Stimulated activated CD8-positive, alpha-beta memory T cell treated with anti-CD3 and anti-CD28 coated beads, Interleukin-7, amount 100 ng/mL, for 48 hours (primary cell): ENCODE measurements around the gene MT3.

Experiments
- DNase-seq, 2 donors: peaks; one replicate each; pipeline ENCODE4 v3.0.0-alpha.2; 2020; ENCODE audit warnings: low read depth in 1 of 2; ENCODE audit errors: extremely low read depth in 1 of 2

Gene MT3

DNA sequence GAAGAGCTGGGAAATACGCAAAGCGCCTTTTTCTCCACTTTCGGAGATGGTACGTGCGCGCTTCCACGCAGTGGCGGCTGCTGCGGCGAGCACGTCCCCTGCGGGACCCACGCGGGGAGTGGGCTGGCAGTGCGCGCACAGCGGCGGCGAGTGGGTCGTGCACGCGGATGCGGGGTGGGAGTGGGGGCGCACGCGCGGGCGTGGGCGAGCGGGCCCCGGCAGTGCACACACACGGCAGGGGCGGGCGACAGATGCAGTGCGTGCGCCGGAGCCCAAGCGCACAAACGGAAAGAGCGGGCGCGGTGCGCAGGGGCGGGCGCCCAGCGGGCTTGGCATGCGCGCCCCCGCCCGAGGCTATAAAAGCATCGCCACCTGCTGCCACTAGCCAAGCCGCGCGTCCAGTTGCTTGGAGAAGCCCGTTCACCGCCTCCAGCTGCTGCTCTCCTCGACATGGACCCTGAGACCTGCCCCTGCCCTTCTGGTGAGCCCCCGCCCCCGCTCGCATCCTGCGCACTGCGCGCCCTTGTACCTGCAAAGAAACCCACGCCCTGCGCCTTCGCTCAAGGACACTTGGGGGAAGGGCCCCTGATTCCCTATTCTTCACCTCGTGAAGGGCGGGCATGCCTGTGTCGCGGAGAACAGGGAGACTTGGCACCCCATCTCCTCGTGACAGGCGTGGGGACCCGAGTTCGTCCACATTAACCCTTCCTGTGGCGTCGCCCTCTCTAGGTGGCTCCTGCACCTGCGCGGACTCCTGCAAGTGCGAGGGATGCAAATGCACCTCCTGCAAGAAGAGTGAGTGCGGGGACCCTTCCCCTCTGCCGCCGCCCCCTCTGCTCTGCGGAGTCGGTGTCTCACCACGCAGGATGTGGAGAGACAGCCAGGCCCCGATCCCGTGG, at the start of gene MT3:
Gene MT3, plus strand, starts transcription at position 388 of the 899 bp plus-strand sequence. Its CDS starts 63 bp downstream, at position 451.
- no peak for DNase-seq

DNA sequence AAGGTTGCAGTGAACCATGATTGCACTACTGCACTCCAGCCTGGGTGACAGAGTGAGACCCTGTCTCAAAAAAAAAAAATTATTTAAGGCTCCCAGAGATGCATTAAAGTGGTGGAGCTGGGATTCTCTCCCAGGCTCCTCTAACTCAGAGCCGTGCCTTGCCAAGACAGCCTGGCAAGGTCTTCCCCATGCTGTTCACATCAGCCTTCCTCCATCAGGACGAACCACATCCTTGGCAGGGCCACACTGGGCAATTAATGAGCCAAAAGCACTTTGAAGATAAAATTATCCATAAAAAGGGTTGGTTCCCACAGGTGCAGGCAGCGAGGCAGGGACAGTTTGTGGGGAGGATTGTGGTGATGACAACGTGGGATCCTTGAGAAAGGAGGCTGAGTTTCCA, 49.7 kb upstream of the MT3 start:
- no peak for DNase-seq

DNA sequence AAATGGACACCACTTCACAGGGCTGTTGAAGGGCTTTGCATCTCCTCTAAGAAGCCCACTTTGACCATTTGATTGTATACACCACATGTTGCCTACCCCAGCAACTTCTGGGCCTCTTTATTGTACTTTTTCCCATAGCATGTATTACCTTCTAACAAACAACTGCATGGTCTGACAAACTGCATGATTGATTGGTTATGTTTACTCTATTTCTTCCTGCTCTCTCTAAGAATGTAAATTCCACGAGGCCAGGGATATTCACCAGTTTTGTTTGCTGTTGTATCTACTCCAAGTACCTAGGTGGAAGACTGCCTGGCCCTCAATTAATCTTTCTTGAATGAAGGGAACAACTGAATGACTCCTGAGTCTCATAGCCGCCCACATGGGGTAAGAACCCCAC, 47.3 kb upstream of the MT3 start:
- no peak for DNase-seq

DNA sequence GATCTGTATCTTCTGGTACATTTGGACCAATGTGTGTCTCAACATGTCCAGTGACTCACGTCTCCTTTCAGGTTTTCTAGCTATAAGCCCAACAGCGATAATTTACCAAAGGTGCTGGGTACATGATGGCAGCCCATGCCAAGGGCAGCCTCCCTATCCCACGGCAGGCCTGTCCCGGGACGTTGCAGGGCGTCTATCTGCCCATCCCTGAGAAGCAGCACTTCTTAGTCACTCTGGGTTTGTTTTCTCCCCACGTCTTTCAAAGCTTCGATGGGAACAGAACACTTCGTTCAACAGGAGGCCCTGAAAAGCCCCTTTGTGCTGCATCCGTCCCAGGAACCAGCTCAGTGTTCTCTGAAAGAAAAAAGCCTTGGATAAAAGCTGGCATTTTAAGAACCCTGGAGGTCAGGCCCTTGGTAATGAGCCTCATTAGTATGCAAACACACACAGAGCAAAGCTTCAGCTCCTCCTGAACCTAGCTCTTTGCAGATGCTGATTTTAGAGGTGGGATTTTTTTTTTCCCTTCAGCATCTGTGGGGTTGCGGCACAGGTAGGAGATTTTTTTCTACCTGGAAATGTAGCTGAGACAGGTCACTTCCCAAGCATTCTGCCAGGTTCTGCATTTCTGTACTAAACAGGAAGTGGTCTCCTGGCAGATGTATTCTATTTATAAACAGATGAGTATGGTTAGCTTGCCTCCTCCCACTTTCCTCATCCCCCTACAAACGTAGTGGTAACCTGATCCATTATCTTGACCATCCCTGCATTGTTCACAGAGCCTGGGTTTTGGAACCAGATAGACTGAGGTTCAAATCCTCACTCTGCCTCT, 42.0 kb upstream of the MT3 start:
- DNase-seq = no peak

DNA sequence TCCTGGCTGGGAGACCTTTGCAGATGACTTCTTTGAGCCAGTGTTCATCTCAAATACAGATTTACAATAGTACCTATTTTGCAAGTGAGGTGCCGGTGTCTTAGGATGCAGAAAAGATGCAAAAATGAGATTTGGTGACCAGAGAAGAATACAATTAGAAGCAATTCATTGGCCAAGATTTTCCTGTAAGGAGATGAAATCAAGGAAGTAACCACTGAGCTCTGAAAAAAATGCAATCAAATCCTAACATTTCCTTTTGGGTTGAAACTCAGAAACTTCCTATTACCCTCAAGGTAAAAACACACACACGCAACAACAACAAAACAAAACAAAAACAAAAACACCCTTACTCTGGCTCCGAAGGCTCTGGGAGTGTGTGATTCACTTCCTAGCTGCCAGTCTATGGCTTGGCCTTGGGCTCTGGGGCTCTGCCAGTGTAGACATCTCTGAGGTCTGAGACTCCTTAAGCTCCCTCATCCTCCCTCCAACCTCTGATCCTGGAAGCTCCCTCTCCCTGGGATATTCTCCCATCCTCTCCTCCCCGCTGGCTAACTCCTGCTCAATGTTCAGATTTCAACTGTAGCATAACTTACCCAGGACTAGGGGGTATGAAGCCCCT, 41.3 kb upstream of the MT3 start:
- DNase-seq = no peak

DNA sequence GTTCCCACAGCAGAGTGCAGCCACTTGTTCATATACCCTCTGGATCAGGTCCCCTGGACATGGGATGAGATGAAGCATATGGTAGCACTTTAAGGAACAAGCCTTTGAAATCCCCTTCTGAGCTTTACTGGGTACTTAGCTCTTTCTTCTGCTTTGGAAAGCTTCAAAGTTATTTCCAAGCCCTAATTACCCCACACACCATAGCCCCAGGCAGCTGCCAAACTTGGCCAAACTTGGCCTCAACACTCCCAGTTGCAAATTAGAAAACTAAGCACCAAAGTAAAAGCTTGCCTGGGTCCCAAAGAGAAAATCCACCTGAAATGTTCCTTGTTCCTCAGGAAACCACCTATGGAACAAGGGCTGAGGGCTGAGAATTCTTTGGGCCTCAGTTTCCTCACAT, 40.2 kb upstream of the MT3 start:
- DNase-seq = no peak

DNA sequence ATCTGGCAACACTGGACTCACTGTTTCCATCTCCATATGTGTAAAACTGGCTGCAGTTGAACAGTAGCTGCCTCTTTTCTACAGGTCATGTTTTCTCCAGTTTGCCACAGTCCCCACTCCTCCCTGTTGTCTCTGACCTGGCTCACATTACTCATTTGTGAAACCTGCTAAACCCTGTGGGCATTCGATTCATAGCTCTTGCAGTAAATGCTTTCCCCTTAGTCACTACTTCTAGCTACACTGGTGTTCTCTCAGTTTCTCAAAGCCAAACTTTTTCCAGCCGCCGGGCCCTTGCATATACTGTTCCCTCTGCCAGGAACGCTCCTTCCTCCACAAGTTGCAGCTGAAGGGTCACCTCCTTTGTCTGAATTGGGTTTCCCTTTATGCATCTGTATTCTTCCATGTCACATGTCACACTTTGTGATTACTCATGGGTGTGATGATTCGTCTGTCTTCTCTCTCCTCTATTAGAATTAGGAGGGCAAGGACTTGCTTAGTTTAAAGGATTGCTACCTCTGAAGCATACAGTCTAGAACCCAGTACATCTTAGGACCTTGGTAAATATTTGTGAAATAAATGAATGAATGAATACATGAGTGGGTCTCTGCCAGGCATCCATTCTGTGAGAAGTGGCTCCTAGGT, 39.5 kb upstream of the MT3 start:
- DNase-seq = peak in 1 of 2 donors; percentile 2

DNA sequence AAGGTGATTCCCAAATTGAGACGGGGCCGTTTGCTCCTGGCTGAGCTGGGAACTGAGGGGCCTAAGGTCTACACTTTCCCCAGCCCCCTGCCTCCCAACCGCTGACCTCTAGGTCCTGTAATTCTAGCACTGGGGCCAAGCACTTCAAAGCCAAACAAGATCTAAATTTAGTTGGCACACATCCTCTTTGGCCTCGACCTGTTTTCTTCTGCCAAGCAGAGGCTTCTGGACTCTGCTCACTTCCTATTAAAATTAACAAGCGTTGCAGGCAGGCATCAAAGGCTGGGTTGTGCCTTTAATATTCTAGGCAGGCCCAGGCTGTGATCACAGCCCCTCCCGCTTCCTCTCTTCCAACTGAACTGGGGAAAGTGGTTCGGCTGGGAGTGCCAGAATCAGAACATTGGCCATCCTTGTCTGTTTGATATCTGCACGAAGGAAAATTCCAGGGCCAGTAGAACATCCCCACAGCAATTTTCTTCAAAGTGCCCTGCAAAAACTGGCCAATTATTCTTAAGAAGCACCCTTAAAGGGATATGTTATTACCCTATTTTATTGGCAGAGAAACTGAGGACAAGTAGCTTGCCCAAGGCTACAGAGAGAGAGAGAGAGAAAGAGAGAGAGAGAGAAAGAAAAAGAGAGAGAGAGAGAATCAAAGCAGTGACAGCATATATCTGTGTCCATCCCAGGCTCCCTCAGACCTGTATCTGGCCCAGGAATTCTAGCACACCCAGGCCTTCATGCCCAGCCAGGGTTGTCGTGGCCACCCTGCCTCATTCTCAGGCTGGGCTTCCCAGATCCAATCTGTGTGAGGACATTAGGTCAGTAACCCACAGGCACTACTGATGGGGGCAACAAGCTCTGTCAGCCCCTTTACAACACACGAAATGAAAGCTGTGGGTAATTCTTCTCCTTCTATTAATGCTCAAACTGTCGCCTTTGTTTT, 37.3 kb upstream of the MT3 start:
- DNase-seq = no peak

DNA sequence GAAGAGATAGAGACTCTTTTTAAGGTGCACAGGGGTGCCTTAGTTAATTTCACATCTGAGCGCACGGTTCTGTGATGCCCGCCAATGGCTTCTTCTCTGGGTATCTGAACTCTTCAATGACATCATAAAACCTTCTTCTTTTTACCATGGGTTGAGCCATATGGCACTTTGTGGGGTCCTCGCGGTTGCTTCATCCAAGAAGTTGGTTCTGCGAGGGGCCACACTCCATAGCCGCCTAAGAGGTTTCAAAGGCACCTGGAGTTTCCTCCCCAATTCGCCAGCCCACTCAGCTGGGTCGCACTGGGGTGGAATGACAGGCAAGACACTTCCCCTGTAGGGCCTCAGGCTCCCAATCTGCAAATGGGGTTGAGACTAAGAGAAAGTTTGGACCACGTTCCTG, 34.9 kb upstream of the MT3 start:
- DNase-seq = no peak

DNA sequence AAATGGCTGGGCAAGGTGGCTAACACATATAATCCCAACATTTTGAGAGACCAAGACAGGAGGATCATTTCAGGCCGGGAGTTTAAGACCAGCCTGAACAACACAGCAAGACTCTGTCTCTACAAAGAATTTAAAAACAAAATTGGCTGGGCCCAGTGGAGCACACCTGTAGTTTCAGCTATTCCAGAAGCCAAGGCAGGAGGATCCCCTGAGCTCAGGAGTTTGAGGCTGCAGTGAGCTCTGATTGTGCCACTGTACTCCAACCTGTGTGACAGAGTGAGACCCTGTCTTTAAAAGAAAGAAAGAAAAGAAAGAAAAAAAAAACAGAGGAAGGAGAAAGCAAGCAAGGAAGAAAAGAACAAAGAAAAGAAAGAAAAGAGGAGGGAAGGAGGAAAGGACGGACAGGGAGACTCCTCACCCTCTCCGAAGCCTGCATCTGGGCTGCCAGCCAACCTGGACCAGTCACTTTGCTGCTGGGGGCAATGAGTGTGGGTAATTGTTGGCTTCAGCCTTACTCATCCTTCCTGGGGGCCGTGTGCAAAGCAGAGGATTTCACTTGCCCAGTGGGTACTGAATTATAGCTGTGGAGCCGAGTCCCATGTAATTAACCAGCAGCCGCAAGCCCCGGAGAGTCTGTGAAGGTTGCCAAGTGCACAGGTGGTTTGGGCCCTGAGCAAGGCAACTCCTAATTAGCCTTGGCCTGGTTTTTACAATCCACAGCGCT, 31.1 kb upstream of the MT3 start:
- DNase-seq = no peak

DNA sequence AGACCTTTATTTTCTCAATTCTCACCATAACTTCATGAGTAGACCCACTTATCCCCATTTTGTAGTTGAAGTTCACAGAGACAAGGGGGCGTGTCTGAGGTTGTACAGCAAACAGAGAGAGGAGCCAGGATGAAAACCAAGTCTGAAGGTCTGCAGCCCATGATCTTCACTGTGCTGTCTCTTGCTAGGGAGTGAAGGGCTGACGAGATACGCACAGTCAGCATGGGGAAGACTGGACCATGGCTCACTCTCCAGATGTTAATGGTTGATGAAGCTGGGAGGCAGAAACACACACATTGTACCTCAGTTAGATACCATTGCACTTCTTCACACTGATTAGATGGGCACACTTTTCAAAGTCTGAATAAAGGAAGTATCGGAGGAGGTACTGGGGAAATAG, 30.2 kb upstream of the MT3 start:
- no peak for DNase-seq

DNA sequence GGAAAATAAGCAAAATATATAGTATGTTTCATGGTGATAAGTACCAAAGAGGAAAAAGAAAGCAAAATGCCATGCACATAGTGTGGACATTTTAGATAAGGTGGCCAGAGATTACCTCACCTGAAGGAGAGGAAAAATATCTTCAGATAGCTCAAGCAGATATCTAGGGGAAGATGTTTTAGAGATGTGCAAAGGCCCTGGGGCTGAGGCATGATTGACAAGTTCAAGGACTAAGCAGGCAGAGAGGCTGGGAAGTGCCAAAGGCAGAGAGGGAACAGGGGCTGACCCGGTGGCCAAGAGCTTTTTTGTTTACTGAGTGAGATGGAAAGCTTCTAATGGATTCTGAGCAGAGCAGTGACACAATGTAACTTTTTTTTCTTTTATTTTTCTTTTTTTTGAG, 28.9 kb upstream of the MT3 start:
- no peak for DNase-seq

DNA sequence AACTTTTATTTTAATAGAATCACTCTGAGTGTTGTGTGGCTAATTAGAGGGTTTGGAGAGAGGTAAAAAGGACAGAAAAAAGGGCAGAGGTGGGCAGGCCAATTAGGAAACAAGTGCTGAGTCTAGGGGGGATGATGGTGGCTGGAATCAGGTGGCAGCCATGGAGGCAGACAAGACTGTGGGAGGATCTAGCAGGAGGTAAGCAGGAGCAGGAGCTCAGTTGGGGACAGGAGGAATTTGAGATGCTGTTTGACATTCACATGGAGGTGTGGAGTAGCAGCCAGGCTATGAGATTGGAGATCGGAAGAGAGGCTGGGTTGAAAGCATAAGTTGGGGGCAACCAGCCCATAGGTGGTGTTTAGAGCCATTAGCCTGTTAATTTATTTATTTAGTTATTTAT, 28.2 kb upstream of the MT3 start:
- DNase-seq = no peak

DNA sequence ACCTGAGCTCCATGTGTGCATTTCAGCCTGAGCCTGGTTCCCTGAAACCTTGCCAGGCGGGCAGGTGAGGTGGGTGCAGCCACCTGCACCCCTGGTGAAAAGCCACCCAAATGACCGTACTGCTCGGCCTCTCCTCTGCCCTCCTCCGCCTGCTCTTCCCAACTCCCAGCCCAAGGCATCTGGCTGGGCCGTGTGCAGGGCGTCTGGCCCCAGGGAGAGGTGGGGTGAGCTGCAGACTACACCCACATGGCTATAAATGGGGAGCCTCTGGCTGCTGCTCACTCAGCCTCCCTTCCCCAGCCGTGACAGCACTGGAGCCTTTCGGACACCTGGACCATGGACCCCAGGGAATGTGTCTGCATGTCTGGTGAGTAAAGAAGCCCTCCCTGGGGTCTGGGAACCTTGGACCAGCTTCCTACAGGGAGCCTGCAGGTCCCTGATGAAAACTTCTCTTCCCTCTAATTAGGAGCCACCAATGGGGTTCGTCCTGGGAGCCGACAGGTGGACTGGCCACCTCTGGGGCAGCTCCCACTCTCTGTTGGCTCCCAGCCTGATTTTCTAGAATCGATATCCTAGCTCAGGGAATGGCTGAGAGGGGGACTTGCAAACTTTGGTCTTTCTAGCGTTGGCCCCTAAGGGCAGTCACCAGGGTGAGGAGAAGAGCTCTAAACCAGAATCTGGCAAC, 24.4 kb upstream of the MT3 start, which contains the start of gene MT4:
Gene MT4, plus strand, starts transcription at position 281 of the 685 bp plus-strand sequence. Its CDS starts 56 bp downstream, at position 337.
- no peak for DNase-seq

DNA sequence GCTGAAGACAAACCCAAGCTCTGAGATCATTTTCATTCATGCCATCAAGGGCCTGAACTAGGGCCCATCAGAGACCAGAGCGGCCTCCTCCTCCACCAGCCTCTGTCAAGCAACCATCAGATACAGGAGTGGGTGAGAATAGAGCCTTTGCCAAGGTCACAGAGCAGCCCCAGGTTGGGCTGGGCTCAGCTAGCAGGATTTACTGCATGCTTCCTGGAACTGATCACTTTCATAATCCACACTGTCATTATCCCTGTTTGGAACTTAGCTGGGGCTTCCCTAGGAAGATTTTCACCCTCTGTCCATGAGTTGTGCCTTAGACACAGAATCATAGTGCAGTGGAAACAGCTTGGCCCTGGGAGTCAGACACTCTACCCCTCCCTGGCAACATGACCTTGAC, 19.4 kb upstream of the MT3 start:
- DNase-seq = no peak

DNA sequence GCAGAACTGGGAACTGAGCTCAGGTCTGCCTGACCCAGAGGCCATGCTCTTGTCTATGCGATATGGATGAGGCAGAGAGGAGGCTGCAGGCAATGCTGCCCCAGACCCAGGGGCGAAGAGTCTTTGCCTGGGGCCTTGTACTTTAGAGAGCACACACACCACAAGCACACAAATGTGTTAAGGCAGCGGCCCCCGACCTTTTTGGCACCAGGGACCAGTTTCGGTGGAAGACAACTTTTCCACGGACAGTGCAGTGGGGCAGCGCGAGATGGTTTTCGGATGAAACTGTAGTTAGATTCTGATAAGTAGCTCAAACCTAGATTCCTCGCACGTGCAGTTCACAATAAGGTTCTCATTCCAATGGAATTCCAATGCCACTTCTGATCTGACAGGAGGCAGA, 17.8 kb upstream of the MT3 start:
- DNase-seq = no peak

DNA sequence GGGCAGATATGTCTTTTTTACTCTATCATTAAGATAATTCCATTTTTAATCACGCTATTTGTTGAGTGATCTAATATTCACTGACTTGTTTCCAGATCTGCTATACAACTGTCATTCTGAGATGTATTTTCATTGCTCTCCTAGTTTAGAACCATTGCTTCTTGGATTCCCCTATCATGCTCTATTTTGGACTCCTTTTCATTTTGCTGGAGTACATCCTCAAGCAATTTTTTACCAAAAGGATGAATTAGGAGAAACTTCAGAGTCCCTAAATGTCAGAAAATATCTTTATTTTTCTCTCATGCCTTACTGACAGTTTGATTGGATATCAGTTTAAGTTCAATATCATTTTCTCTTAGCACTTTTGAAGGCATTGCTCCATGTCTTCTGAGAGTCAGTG, 14.7 kb upstream of the MT3 start:
- no peak for DNase-seq

DNA sequence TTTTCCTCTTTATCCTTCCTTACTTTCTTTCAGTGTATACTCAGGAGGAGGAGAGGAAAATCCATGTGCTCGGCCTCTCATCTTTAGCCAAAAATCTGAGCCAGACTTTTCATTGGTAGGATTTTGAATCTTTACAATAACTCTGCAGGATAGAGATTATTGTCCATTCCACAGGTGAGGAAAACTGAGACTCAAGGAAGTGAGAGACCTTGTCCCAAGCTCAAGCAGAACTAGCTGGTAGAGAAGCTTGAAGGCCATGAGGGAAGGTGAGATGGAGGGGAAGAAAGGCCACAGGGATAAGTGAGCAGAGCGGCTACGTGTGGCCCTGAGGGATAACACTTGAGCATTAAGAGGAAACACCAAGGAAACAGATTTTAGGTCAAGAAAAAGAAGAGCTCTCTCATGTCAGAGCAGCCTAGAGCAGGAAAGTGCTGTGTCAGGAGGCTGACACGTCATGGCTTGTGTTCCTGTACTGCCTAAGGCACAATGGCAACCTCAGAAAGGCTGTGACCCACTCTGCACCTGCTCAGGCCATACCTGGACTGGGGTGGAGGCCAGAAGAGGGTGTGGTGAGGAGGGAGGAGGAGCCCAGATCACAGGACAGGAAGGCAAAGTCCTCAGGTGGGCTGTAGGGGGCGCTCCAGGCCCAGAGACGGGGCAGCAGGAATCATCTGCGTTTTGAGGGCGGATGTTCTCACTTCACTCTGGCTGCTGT, 12.6 kb upstream of the MT3 start:
- DNase-seq = peak; percentile 58 to 79
